Effector memory CD8-positive, alpha-beta T cell (primary cell): ENCODE data around the gene KLK13.

Experiments
- ATAC-seq: fragments of 150-1000 bp; cut with Tn5 transposase; replicated peaks from 2 replicates; pipeline ENCODE4 v1.10.0; 2021; ENCODE audit warnings: mild to moderate bottlenecking, moderate library complexity
- DNase-seq, 3 experiments: peaks; one replicate each; pipeline ENCODE4 v3.0.0; 2021
- H3K27ac Mint-ChIP-seq, 2 donors: one replicate each; pipeline ENCODE4 v1.8.0; 2022; ENCODE audit warnings: mild to moderate bottlenecking in 2 of 2, mixed read lengths in 2 of 2, moderate library complexity in 2 of 2
- H3K27me3 Mint-ChIP-seq, 2 donors: one replicate each; pipeline ENCODE4 v1.8.0; 2022; ENCODE audit warnings: mixed read lengths in 2 of 2
- H3K36me3 Mint-ChIP-seq: one replicate; pipeline ENCODE4 v1.8.0; 2022; ENCODE audit warnings: mild to moderate bottlenecking, moderate library complexity, mixed read lengths; ENCODE audit not compliant: insufficient read depth
- H3K4me1 Mint-ChIP-seq, 2 donors: one replicate each; pipeline ENCODE4 v1.8.0; 2022; ENCODE audit warnings: low read depth in 2 of 2, mixed read lengths in 2 of 2
- H3K4me3 Mint-ChIP-seq, 2 donors: one replicate each; pipeline ENCODE4 v1.8.0; 2022; ENCODE audit warnings: mild to moderate bottlenecking in 2 of 2, mixed read lengths in 2 of 2, moderate library complexity in 2 of 2
- H3K9me3 Mint-ChIP-seq, 2 donors: one replicate each; pipeline ENCODE4 v1.8.0; 2022; ENCODE audit warnings: mixed read lengths in 2 of 2

Gene KLK13

GRCh38 chr19:51065221-51065960 lies 499 bp upstream of the KLK13 start:
- H3K4me1 Mint-ChIP-seq, result peaks cover 0 to 2% of the 10 kb centered on the region in 2 donors
- H3K27me3 Mint-ChIP-seq, result peaks cover 27 to 50% of the 10 kb centered on the region in 2 donors
- H3K27ac Mint-ChIP-seq, result no peak overlapping the region
- DNase-seq, result no peak
- H3K4me3 Mint-ChIP-seq, result peak overlapping the region; percentile 42 to 57
- no peaks in the 10 kb centered on the region for H3K36me3 Mint-ChIP-seq
- H3K9me3 Mint-ChIP-seq, result no peaks in the 10 kb centered on the region
- ATAC-seq, result no peak

GRCh38 chr19:51063664-51064063 lies 1.2 kb downstream of the KLK13 start:
- no peak for ATAC-seq
- Mint-ChIP-seq H3K36me3 (no peaks in the 10 kb centered on the region), H3K27me3 (peaks cover 32 to 59% of the 10 kb centered on the region in 2 donors), H3K27ac (no peak overlapping the region), H3K4me1 (peaks cover 0 to 2% of the 10 kb centered on the region in 2 donors), H3K4me3 (no peak overlapping the region), H3K9me3 (no peaks in the 10 kb centered on the region)
- no peak for DNase-seq

DNA sequence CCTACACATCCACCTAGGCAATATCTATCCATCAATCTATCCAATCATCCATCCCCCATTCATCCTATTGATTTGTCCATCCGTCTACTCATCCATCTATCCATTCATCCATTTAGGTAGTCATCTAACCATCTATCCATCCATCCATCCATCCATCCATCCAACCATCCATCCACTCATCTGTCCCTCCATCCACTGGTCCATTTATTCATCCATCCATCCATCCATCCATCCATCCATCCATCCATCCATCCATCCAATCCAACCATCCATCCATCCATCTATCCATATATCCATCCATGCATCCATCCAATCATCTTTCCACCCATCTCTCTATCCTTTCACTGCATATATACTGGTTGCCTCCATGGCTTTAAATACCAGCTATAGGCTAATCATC lies 3.9 kb downstream of the KLK13 start:
- H3K4me1 Mint-ChIP-seq, result peaks cover 0 to 2% of the 10 kb centered on the region in 2 donors
- H3K27me3 Mint-ChIP-seq, result peaks cover 40 to 57% of the 10 kb centered on the region in 2 donors
- no peak overlapping the region for H3K27ac Mint-ChIP-seq
- no peak overlapping the region for H3K4me3 Mint-ChIP-seq
- H3K9me3 Mint-ChIP-seq, result no peaks in the 10 kb centered on the region
- ATAC-seq (no peak), DNase-seq (no peak)
- no peaks in the 10 kb centered on the region for H3K36me3 Mint-ChIP-seq

DNA sequence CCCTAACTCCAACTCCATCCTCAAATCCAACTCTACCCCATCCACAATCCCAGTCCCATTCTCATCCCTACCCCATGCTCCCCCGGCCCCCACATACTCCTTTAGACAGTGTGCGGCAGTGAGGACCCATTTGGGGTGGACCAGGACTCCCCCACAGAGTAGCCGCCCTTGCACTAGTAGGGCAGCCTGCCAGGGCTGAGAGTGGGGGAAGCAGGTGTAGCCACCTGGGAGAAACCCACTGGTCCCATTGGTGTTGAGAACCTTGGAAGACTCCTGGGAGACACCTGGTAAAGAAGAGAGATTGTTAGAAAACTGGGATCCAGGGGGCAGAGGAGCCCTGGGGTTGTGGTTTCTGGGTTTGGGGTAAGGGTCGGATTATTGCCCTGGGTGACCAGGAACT lies 4.6 kb downstream of the KLK13 start:
- Mint-ChIP-seq H3K27ac (no peak overlapping the region), H3K27me3 (peaks cover 47 to 58% of the 10 kb centered on the region in 2 donors), H3K4me3 (no peak overlapping the region), H3K36me3 (no peaks in the 10 kb centered on the region), H3K9me3 (no peaks in the 10 kb centered on the region), H3K4me1 (peaks cover 0 to 1% of the 10 kb centered on the region in 2 donors)
- DNase-seq (no peak), ATAC-seq (no peak)

GRCh38 chr19:51059715-51060114 lies 5.2 kb downstream of the KLK13 start:
- Mint-ChIP-seq H3K36me3 (no peaks in the 10 kb centered on the region), H3K4me1 (no peaks in the 10 kb centered on the region), H3K9me3 (no peaks in the 10 kb centered on the region), H3K27ac (no peak overlapping the region), H3K27me3 (peaks cover 51 to 61% of the 10 kb centered on the region in 2 donors), H3K4me3 (no peak overlapping the region)
- DNase-seq (no peak), ATAC-seq (no peak)

DNA sequence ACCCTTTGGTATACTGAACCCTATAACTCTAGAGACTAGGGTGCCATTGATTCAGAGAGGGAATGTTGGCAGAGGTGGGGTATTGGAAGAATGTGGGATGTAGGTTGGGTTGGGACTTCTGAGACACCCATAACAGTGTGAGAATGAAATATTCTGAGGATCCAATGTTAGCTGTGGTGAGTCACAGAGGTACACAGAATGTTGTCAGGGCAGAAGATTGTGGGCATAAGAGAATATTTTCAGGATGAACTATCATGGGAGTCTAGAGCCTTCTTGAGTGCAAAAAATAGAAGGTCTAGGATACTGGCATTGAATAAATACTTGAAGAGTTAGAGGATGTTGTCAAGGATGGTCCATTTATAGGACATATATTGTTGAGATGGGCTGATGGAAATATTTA lies 9.0 kb downstream of the KLK13 start:
- no peaks in the 10 kb centered on the region for H3K4me1 Mint-ChIP-seq
- H3K36me3 Mint-ChIP-seq, result peaks cover 5% of the 10 kb centered on the region
- H3K9me3 Mint-ChIP-seq, result no peaks in the 10 kb centered on the region
- no peak overlapping the region for H3K27ac Mint-ChIP-seq
- no peak for ATAC-seq
- H3K27me3 Mint-ChIP-seq, result peaks cover 50 to 55% of the 10 kb centered on the region in 2 donors
- H3K4me3 Mint-ChIP-seq, result no peak overlapping the region
- no peak for DNase-seq

DNA sequence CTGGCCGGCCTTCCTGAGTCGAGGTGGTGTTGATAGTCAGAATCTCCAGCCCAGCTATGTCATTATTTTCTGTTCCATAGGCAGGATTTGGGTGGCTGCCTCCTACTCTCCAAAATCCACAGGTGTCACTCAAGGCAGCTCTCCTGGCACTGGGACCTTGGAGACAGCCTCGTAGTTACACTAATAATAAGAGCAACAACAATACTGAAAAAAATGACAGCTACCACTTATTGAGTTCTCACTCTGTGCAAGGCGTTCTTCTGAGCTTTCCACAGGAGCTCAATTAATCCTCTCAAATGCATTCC lies 17.9 kb downstream of the KLK13 start:
- Mint-ChIP-seq H3K27ac (no peak overlapping the region), H3K27me3 (peaks cover 20 to 26% of the 10 kb centered on the region in 2 donors), H3K9me3 (no peaks in the 10 kb centered on the region), H3K36me3 (no peaks in the 10 kb centered on the region), H3K4me3 (no peak overlapping the region), H3K4me1 (no peaks in the 10 kb centered on the region)
- ATAC-seq (no peak), DNase-seq (no peak)

DNA sequence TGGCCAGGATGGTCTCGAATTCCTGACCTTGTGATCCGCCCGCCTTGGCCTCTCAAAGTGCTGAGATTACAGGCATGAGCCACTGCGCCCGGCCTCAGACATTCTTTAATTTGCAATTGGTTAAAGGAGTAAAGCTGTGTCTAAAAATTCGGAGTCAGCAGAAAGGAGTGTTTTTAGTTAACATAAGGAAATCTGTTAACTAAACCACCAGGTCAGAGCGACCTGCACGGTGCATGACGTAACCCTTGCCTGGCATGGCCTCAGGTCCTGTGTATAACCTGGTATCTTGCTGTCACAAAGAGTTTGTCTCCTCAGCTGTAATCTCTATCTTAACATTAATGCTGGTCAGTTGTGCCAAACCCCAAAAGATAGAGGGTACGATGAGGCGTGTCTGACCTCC lies 20.6 kb downstream of the KLK13 start:
- Mint-ChIP-seq H3K9me3 (no peaks in the 10 kb centered on the region), H3K4me3 (no peak overlapping the region), H3K36me3 (no peaks in the 10 kb centered on the region), H3K4me1 (no peaks in the 10 kb centered on the region), H3K27me3 (peaks cover 18 to 24% of the 10 kb centered on the region in 2 donors), H3K27ac (no peak overlapping the region)
- DNase-seq, result no peak
- ATAC-seq, result no peak

- Mint-ChIP-seq H3K9me3 (no peaks in the 10 kb centered on the region), H3K27ac (no peak overlapping the region), H3K27me3 (peaks cover 11 to 16% of the 10 kb centered on the region in 2 donors), H3K36me3 (no peaks in the 10 kb centered on the region), H3K4me3 (no peak overlapping the region), H3K4me1 (no peaks in the 10 kb centered on the region)
- DNase-seq (no peak), ATAC-seq (no peak)
Observed at GRCh38 chr19:51043497-51043896, 21.4 kb downstream of the KLK13 start.

- no peaks in the 10 kb centered on the region for H3K4me1 Mint-ChIP-seq
- no peak overlapping the region for H3K4me3 Mint-ChIP-seq
- DNase-seq, result no peak
- no peak for ATAC-seq
- no peak overlapping the region for H3K27ac Mint-ChIP-seq
- no peaks in the 10 kb centered on the region for H3K36me3 Mint-ChIP-seq
- H3K9me3 Mint-ChIP-seq, result no peaks in the 10 kb centered on the region
- H3K27me3 Mint-ChIP-seq, result peaks cover 7 to 10% of the 10 kb centered on the region in 2 donors
Observed at GRCh38 chr19:51040151-51040550, 24.7 kb downstream of the KLK13 start.

DNA sequence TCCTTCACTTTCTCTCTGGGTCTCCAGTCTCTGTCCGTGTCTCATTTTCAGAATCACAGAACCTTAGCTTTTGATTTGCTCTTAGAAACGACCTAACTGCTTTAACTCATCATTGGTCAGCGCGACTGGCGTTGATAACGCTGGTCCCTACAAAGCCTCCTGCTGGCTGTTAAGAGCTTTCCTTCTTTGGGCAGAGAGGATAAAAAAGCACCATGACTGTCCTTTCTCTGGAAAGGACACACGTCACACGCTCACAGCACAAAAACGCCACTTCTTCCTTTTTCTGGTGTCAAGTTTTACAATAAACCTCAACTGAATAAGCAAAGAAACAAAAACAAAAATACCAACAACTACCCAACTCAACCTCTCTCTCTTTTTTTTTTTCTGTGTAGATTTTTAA lies 28.4 kb downstream of the KLK13 start:
- Mint-ChIP-seq H3K9me3 (no peaks in the 10 kb centered on the region), H3K36me3 (no peaks in the 10 kb centered on the region)

GRCh38 chr19:51034704-51035103 lies 30.2 kb downstream of the KLK13 start, which contains the start of gene KLK12:
Gene KLK12 (minus strand): TSS chr19:51035002. CDS start chr19:51034621, 381 bp downstream.
- no peaks in the 10 kb centered on the region for H3K9me3 Mint-ChIP-seq
- H3K27ac Mint-ChIP-seq, result no peak within 1 kb of the TSS
- H3K36me3 Mint-ChIP-seq, result no peaks in the 10 kb centered on the region
- DNase-seq, result no peak
- no peaks in the 10 kb centered on the region for H3K4me1 Mint-ChIP-seq
- H3K27me3 Mint-ChIP-seq, result peaks cover 49 to 50% of the 10 kb centered on the region in 2 donors
- no peak for ATAC-seq
- H3K4me3 Mint-ChIP-seq, result no peak within 1 kb of the TSS

More for the DNA sequence above, 28.4 kb downstream of the KLK13 start:
- Mint-ChIP-seq H3K4me3 (no peak overlapping the region), H3K27ac (no peak overlapping the region), H3K27me3 (peaks cover 36 to 38% of the 10 kb centered on the region in 2 donors), H3K4me1 (no peaks in the 10 kb centered on the region)
- DNase-seq (no peak), ATAC-seq (no peak)

- Mint-ChIP-seq H3K27me3 (peaks cover 60 to 65% of the 10 kb centered on the region in 2 donors), H3K4me1 (no peaks in the 10 kb centered on the region), H3K27ac (no peak overlapping the region), H3K36me3 (no peaks in the 10 kb centered on the region), H3K4me3 (no peak overlapping the region), H3K9me3 (no peaks in the 10 kb centered on the region)
- ATAC-seq (no peak), DNase-seq (no peak)
Observed at GRCh38 chr19:51031880-51032225, 33.0 kb downstream of the KLK13 start.

GRCh38 chr19:51031220-51031879 lies 33.5 kb downstream of the KLK13 start:
- H3K36me3 Mint-ChIP-seq, result no peaks in the 10 kb centered on the region
- H3K4me3 Mint-ChIP-seq, result no peak overlapping the region
- no peak for ATAC-seq
- no peak for DNase-seq
- H3K4me1 Mint-ChIP-seq, result no peaks in the 10 kb centered on the region
- peaks cover 65 to 70% of the 10 kb centered on the region in 2 donors for H3K27me3 Mint-ChIP-seq
- no peaks in the 10 kb centered on the region for H3K9me3 Mint-ChIP-seq
- no peak overlapping the region for H3K27ac Mint-ChIP-seq
